ENCODE results near the gene AGTR1. TPM values are rescaled to one million over a fixed set of nuclear protein-coding genes. Genes with fewer than 3 reads are reported as not detected.

Gene AGTR1
- total and polyA plus RNA-seq, 2 of the 13 experiments (the other 11 are each of a cell fraction or from before 2014, with no cell fraction given), result 0.64 to 1.5 TPM

DNA sequence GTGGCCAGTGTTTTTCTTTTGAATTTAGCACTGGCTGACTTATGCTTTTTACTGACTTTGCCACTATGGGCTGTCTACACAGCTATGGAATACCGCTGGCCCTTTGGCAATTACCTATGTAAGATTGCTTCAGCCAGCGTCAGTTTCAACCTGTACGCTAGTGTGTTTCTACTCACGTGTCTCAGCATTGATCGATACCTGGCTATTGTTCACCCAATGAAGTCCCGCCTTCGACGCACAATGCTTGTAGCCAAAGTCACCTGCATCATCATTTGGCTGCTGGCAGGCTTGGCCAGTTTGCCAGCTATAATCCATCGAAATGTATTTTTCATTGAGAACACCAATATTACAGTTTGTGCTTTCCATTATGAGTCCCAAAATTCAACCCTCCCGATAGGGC lies 43.5 kb downstream of the AGTR1 start (continued):
- TF ChIP-seq PRDM10 (CRISPR knock-in tag; IDR thresholded peaks at IDR 0.05; ENCODE audit: low read depth) (no peak), FOXA1 (IDR thresholded peaks at IDR 0.05) (no peak), FOXA1 (CRISPR knock-in tag; IDR thresholded peaks at IDR 0.05) (no peak), ZC3H4 (CRISPR knock-in tag; IDR thresholded peaks at IDR 0.05; ENCODE audit: borderline replicate concordance) (no peak), ZNF570 (CRISPR knock-in tag; IDR thresholded peaks at IDR 0.05; ENCODE audit: borderline replicate concordance) (no peak), GPBP1L1 (CRISPR knock-in tag; IDR thresholded peaks at IDR 0.05) (no peak)

DNA sequence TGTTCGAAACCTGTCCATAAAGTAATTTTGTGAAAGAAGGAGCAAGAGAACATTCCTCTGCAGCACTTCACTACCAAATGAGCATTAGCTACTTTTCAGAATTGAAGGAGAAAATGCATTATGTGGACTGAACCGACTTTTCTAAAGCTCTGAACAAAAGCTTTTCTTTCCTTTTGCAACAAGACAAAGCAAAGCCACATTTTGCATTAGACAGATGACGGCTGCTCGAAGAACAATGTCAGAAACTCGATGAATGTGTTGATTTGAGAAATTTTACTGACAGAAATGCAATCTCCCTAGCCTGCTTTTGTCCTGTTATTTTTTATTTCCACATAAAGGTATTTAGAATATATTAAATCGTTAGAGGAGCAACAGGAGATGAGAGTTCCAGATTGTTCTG lies 44.4 kb downstream of the AGTR1 start:
- 46% methylated on average over 6 of the region's 6 CpGs for WGBS (ENCODE audit: low lambda C conversion rate)
- no peak overlapping the region for H3K27ac ChIP-seq (ENCODE audit: extremely low read length, insufficient read depth, low read length)
- H3K4me2 ChIP-seq (ENCODE audit: low read depth, low read length), result no peak overlapping the region
- no peaks in the 10 kb centered on the region for H3K9me3 ChIP-seq (ENCODE audit: low read length)
- H2AFZ ChIP-seq (ENCODE audit: low read length), result no peak overlapping the region
- ChIA-PET POLR2A (no interaction called here), CTCF (ENCODE audit: low intra/inter-chr PET ratio, low total read pairs) (no interaction called here)
- TF ChIP-seq CREBL2 (CRISPR knock-in tag; IDR thresholded peaks at IDR 0.05; ENCODE audit: borderline replicate concordance) (no peak), FOSL1 (CRISPR knock-in tag; IDR thresholded peaks at IDR 0.05; ENCODE audit: borderline replicate concordance) (no peak)
- in situ Hi-C loops (cut with HindIII; ENCODE audit: extremely low pct_ligation_motif_present, low pct_unique_long_range_greater_than_20kb) (no loop called here), intact Hi-C loops (cut with micrococcal nuclease; ENCODE audit: unreplicated experiment) (no loop called here)
- no peaks in the 10 kb centered on the region for H3K79me2 ChIP-seq (ENCODE audit: insufficient read depth, low read length)
- ATAC-seq (no peak), DNase-seq (ENCODE audit: low spot score) (no peak), FAIRE-seq (no peak)
- no peaks in the 10 kb centered on the region for H3K27me3 ChIP-seq (ENCODE audit: control insufficient read depth in 1 of 2, insufficient read depth in 2 of 2, low read length in 2 of 2)
- no peaks in the 10 kb centered on the region for H3K4me1 ChIP-seq (ENCODE audit: insufficient read depth, low read length)
- no TSS peak for BruUV-seq (replicated peaks)
- H3K9ac ChIP-seq (ENCODE audit: insufficient read depth, low read depth, low read length), result no peak overlapping the region
- no peaks in the 10 kb centered on the region for H3K36me3 ChIP-seq (replicated peaks in 1 of 2; ENCODE audit: control insufficient read depth in 1 of 2, insufficient read depth in 2 of 2, low read length in 2 of 2)
- H4K20me1 ChIP-seq (ENCODE audit: insufficient read depth, low read length), result no peaks in the 10 kb centered on the region
- H3K4me3 ChIP-seq (replicated peaks in 1 of 3; ENCODE audit: insufficient read depth in 1 of 3, low read depth in 2 of 3, low read length in 3 of 3), result no peak overlapping the region
